ENCODE data around the gene PER1.
A peak's percentile ranks its signal among the peaks of the same experiment; 100 is the strongest.

Gene PER1

DNA sequence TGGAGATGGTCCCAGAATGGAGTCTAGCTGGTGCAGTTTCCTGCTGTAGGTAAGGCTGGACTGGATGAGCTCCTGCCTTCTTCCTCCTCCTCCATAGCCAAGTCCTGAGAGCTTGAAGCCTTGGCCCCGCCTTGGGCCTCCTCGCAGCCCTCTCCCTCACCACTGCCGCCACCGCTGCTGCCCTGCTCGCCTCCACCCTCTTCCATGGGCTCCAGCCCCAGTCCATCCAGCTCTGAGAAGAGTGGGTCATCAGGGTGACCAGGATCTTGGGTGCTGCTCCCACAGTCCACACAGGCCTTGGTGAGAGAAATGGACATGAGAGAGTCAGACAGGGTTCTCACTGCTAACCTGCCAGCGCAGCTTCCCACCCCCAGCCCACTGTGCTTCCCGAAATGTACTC lies 11.2 kb downstream of the PER1 start:
- FAIRE-seq = no peak
- TF ChIP-seq, protein P1, sequence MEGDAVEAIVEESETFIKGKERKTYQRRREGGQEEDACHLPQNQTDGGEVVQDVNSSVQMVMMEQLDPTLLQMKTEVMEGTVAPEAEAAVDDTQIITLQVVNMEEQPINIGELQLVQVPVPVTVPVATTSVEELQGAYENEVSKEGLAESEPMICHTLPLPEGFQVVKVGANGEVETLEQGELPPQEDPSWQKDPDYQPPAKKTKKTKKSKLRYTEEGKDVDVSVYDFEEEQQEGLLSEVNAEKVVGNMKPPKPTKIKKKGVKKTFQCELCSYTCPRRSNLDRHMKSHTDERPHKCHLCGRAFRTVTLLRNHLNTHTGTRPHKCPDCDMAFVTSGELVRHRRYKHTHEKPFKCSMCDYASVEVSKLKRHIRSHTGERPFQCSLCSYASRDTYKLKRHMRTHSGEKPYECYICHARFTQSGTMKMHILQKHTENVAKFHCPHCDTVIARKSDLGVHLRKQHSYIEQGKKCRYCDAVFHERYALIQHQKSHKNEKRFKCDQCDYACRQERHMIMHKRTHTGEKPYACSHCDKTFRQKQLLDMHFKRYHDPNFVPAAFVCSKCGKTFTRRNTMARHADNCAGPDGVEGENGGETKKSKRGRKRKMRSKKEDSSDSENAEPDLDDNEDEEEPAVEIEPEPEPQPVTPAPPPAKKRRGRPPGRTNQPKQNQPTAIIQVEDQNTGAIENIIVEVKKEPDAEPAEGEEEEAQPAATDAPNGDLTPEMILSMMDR (IDR thresholded peaks at IDR 0.05; ENCODE audit: insufficient read depth, missing control alignments) = no peak
- no peak for DNase-seq (ENCODE audit: insufficient read length, low spot score)

DNA sequence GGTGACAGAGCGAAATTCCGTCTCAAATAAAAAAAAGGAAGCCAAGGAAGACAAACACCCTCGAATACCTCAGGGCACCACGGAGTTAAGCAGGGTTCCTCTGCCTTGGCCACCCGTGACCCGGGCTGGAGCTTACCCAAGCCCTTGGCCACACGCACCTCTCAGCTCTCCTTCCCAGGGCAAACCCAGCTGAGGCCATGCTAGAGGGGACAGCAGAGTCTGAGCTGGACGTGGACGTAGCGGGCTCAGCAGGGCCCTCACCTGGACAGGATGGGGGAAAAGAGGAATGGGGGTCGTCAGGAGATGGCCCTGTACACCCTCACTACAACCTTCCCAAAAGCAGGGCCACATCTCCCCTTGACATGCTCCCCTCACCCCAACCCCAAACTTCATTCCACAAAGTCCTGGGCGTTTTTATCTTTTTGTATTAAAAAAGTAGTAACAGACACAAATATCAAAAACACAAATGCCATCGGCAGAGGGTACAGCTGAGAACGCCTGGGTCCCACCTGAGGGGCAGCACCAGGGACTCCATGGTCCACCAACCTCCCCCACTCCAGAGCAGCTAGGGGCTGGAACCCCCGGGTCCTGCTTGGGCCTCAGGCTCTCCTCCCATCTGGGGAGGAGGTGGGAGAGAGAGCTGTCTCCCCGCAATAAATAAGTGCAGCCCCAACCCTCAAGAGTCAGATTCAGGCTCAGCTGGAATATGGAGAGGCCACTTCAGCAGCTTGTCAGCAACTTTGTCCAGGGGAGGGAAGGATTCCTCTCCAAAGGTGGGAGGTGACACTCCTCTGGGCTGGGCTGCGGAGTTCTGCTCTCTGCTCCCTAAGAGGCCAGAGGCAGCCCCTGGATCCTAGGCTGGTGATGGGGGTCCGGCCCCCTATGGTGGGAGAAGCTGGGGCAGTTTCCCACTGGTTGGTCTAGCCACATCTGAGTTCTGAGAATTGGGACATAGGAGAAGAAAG lies 11.9 kb downstream of the PER1 start:
- TF ChIP-seq, protein P1 (IDR thresholded peaks at IDR 0.05; ENCODE audit: insufficient read depth, missing control alignments) = no peak
- DNase-seq (ENCODE audit: insufficient read length, low spot score) (no peak), FAIRE-seq (no peak)

DNA sequence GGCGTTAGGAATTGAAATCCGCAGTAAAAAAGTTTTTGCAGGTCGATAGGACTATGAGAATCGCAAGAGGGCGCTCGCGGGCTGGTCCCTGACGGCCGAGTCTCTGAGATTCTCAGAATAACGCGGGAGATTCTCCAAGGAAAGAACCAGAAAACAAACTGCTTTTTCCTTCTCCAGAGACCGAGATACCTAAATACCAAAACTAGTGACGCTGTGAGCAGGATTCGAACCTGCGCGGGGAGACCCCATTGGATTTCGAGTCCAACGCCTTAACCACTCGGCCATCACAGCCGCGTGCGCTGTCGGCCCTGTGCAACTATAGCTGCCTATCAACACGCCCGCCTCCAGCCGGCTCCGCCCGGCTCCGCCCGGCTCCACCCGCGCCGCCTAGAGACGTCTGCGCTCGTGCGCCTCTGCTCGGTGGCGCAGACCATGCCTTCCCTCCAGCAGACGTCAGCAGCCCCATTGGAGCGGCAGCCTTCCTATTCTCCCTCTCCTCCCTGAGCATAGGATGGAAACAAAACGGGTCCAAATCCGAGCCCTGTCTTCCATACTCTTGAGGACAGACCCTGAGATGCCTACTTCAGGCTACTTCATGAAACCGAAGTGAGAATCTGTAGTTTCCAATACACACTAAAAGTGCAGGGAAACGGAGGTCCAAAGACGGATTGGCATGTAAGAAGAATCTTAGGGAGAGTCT lies 13.4 kb downstream of the PER1 start:
- DNase-seq (ENCODE audit: insufficient read length, low spot score) = no peak
- TF ChIP-seq, protein P1 (IDR thresholded peaks at IDR 0.05; ENCODE audit: insufficient read depth, missing control alignments) = peak; percentile 43

DNA sequence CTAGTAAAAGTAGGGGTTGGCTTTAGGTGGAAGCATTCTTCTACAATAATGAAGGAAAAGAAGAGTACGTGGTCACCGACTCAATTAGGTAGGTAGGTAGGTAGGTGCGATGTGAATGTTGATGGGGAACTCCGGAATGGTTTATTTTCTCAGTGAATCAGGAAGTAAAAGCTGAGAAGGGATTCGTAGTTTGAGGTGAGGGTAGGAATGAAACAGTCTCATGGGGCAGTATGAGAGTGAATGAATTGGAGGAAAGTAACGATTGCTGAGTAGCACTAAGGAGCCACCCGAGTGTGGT lies 13.9 kb downstream of the PER1 start:
- no peak for FAIRE-seq
- no peak for DNase-seq (ENCODE audit: insufficient read length, low spot score)
- TF ChIP-seq, protein P1 (IDR thresholded peaks at IDR 0.05; ENCODE audit: insufficient read depth, missing control alignments) = no peak

More for the DNA sequence above, 13.4 kb downstream of the PER1 start:
- no peak for FAIRE-seq

DNA sequence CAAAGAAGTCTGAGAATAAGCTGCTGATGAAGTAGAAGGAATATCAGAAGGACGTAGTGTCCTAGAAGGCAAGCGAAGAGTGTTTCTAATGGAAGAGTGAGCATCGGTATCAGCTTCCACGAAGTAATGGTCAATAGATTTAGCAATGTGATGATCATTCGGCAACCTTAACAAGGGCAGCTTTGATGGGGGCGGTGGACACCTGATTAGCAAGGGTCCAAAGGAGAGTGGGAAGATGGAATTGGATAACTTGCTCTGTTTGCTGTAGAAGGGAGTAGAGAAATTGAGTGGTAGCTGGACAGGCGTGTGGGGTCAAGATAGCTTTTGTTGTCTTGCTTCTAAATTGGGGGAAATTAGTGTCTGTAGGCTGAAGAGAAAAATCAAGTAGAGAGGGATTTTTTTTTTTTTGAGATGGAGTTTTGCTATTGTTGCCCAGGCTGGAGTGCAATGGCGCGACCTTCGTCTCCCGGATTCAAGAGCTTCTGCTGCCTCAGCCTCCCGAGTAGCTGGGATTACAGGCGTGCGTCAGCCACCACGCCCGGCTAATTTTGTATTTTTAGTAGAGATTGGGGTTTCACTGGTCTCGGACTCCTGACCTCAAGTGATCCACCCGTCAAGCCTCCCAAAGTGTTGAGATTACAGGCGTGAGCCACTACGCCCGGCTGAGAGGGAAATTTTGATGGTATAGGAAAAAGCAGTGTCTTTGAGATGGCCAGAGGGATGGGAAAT lies 14.4 kb downstream of the PER1 start:
- TF ChIP-seq, protein P1 (IDR thresholded peaks at IDR 0.05; ENCODE audit: insufficient read depth, missing control alignments) = no peak
- DNase-seq (ENCODE audit: insufficient read length, low spot score) (no peak), FAIRE-seq (no peak)

DNA sequence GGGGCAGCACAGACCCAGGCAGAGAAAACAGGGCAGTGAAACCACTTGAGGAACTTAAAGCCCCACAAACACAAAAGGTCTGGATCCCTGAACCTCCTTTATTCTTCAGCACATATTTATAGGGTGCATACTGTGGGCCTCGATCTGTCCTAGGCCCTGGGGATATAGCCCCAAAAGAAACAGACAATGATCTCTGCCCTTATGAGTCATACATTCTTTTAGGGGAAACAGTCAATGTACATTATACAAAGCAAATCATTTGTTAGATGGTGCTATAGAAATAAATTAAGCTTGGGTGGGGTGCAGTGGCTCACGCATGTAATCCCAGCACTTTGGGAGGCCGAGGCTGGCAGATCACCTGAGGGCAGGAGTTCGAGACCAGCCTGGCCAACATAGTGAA lies 18.3 kb downstream of the PER1 start:
- DNase-seq (ENCODE audit: insufficient read length, low spot score) (no peak), FAIRE-seq (no peak)
- TF ChIP-seq, protein P1 (IDR thresholded peaks at IDR 0.05; ENCODE audit: insufficient read depth, missing control alignments) = no peak
